Hepatocyte (in vitro differentiated cells): Measurements from ENCODE around the gene IKBKE. TPM values are rescaled to one million over a fixed set of nuclear protein-coding genes. Genes with fewer than 3 reads are reported as not detected.

Experiments
- DNase-seq: peaks from one replicate; pipeline ENCODE4 v3.0.0-alpha.2; 2016; ENCODE audit warnings: low spot score
- H2AFZ ChIP-seq: fragments of 200-600 bp; sonication (generic); 2 replicates; pipeline ENCODE4 v1.6.0; 2016; ENCODE audit warnings: antibody characterized with exemption, mild to moderate bottlenecking
- H3K27ac ChIP-seq: fragments of 200-600 bp; sonication (generic); 2 replicates; pipeline ENCODE4 v1.5.1; 2016; ENCODE audit warnings: mild to moderate bottlenecking
- H3K27me3 ChIP-seq: fragments of 200-600 bp; sonication (generic); 2 replicates; pipeline ENCODE4 v1.6.1; 2016
- H3K36me3 ChIP-seq: fragments of 200-600 bp; sonication (generic); replicated peaks from 2 replicates; pipeline ENCODE4 v1.5.1; 2016; ENCODE audit warnings: low read depth; ENCODE audit not compliant: insufficient read depth
- H3K4me1 ChIP-seq: fragments of 200-600 bp; sonication (generic); 2 replicates; pipeline ENCODE4 v1.5.1; 2016; ENCODE audit warnings: mild to moderate bottlenecking, moderate library complexity; ENCODE audit not compliant: insufficient read depth
- H3K4me2 ChIP-seq: fragments of 200-600 bp; sonication (generic); 2 replicates; pipeline ENCODE4 v1.6.0; 2016
- H3K4me3 ChIP-seq: fragments of 200-600 bp; sonication (generic); 2 replicates; pipeline ENCODE4 v1.5.1; 2016; ENCODE audit warnings: mild to moderate bottlenecking
- H3K79me2 ChIP-seq: fragments of 200-600 bp; sonication (generic); 2 replicates; pipeline ENCODE4 v1.6.0; 2017; ENCODE audit warnings: mild to moderate bottlenecking
- H3K9me2 ChIP-seq: fragments of 200-600 bp; sonication (generic); replicated peaks from 2 replicates; pipeline ENCODE4 v1.6.0; 2017; ENCODE audit warnings: mild to moderate bottlenecking; ENCODE audit not compliant: insufficient read depth
- H3K9me3 ChIP-seq: fragments of 200-600 bp; sonication (generic); 2 replicates; pipeline ENCODE4 v1.5.1; 2016; ENCODE audit warnings: low read depth, mild to moderate bottlenecking
- H4K20me1 ChIP-seq: fragments of 200-600 bp; sonication (generic); 2 replicates; pipeline ENCODE4 v1.6.0; 2016; ENCODE audit warnings: mild to moderate bottlenecking; ENCODE audit not compliant: insufficient read depth, poor library complexity, severe bottlenecking
- CTCF ChIP-seq: fragments of 200-600 bp; sonication (generic); IDR thresholded peaks from 2 replicates; pipeline ENCODE4 v1.5.1; 2016; ENCODE audit warnings: antibody characterized with exemption, mild to moderate bottlenecking; ENCODE audit not compliant: poor library complexity
- EZH2 ChIP-seq: fragments of 200-600 bp; sonication (generic); IDR thresholded peaks from 2 replicates; pipeline ENCODE4 v1.6.1; 2016; ENCODE audit warnings: antibody characterized with exemption, mild to moderate bottlenecking, borderline replicate concordance
- EZH2phosphoT487 ChIP-seq: fragments of 200-600 bp; sonication (generic); IDR thresholded peaks from one replicate; pipeline ENCODE4 v1.6.1; 2018; ENCODE audit warnings: antibody characterized with exemption, mild to moderate bottlenecking, low read depth, moderate library complexity; ENCODE audit not compliant: unreplicated experiment, severe bottlenecking
- WGBS: methylation state at CpG from one replicate; pipeline ENCODE4 v1.1.6; 2016; ENCODE audit warnings: low lambda C conversion rate; ENCODE audit errors: missing lambda C conversion rate; 5-methylcytosine and 5-hydroxymethylcytosine counted together
- polyA plus RNA-seq: library from polyadenylated mRNA; unstranded; fragments of >200 nt; fragmentation: Nextera tagmentation; extraction: Ambion mirVana; gene quantifications from 2 replicates; pipeline ENCODE4 v1.2.1, GENCODE V29; 2016
- total RNA-seq: library from RNA; depleted of rRNA; stranded (reverse); fragments of >200 nt; gene quantifications from 2 replicates; pipeline ENCODE4 v1.2.3, GENCODE V29; 2014

Gene IKBKE
- total and polyA plus RNA-seq, 2 experiments from 2014 or later: 5.9 to 6.4 TPM

DNA sequence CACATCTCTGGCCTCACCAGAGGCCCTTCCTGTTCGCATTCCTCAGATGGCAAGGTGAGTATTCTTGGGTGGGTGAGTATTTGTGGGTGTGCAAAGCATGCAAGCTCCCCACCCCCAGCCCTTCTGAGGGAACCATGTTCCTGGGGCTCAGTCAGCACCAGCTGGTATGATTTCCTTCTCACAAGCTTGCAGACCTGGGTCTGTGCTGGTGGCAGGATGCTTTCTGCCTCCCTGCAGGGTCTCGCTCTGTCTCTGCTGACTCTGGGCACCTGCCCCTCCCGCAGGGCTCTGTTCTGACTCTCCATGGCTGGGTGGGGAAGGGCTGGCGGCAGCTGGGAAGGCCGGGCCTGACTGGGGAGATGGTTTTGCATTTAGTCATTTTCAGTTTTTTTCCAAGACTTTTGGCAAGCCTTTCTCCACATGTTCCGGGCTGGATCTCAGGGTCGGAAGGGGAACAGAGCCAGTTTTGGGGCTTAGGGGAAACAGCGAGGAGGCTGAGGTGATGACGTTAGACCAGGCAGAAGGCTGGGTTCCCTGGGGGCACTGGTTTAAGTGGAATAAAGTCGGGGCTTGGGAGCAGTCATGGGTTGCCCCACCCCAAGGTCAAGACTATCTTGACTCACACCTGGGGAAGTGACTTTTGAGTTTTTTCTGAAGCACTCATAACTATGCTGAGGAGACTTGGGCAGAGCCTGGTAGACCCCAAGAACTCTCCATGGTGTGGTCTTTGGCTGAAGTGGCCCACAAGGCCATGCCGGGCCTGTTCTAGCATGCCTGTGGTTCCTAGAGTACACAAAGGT, 43.2 kb downstream of the IKBKE start:
- peak; percentile 49 for DNase-seq

DNA sequence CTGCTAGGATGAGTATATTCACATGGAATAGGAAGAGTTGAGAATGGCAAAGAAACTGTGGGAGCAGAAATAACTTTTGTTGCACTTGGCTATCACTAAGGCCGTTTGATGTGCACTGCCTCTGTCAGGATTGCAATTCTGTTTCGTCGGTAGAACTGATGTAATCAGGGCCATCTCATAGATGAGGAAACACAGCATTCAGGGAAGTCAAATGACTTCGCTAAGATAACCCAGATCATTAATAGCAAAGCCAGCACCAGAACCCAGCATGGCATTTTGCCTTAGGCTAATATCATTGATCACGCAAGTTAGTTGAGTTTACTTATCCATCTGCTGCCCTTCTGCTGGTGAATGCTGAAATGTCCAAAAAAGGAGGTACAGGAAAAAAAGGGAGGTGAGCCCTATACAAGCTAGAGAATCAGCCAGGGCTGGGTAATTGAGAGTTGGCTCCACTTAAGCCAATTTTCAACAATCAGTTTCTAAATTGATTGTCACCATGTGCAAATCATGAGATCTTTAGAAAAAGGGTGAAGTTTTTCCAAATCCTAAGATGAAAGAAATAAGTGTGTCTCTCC, 44.6 kb downstream of the IKBKE start:
- Histone ChIP-seq H3K4me1 (peaks cover 4% of the 10 kb centered on the region), H3K4me2 (no peak overlapping the region), H3K79me2 (no peaks in the 10 kb centered on the region), H3K9me2 (no peaks in the 10 kb centered on the region), H3K4me3 (no peak overlapping the region), H2AFZ (no peak overlapping the region), H4K20me1 (no peaks in the 10 kb centered on the region), H3K36me3 (no peaks in the 10 kb centered on the region), H3K27me3 (no peaks in the 10 kb centered on the region), H3K27ac (no peak overlapping the region), H3K9me3 (no peaks in the 10 kb centered on the region)
- WGBS: 84% methylated on average over 5 of the region's 5 CpGs
- no peak for DNase-seq
- TF ChIP-seq EZH2 (no peak), EZH2phosphoT487 (no peak), CTCF (no peak)

More for the DNA sequence above, 43.2 kb downstream of the IKBKE start:
- H2AFZ ChIP-seq: no peak overlapping the region
- no peaks in the 10 kb centered on the region for H4K20me1 ChIP-seq
- no peak overlapping the region for H3K27ac ChIP-seq
- no peaks in the 10 kb centered on the region for H3K9me2 ChIP-seq
- peaks cover 4% of the 10 kb centered on the region for H3K4me1 ChIP-seq
- peaks cover 11% of the 10 kb centered on the region for H3K27me3 ChIP-seq
- no peak overlapping the region for H3K4me3 ChIP-seq
- H3K79me2 ChIP-seq: no peaks in the 10 kb centered on the region
- H3K9me3 ChIP-seq: no peaks in the 10 kb centered on the region
- H3K36me3 ChIP-seq: no peaks in the 10 kb centered on the region
- WGBS: 73% methylated on average over 11 of the region's 11 CpGs
- TF ChIP-seq EZH2phosphoT487 (no peak), CTCF (no peak), EZH2 (no peak)
- no peak overlapping the region for H3K4me2 ChIP-seq

GRCh38 chr1:206516728-206516990, 46.4 kb downstream of the IKBKE start:
- Histone ChIP-seq H3K9me3 (no peaks in the 10 kb centered on the region), H2AFZ (no peak overlapping the region), H3K4me1 (peaks cover 8% of the 10 kb centered on the region), H3K27me3 (no peaks in the 10 kb centered on the region), H3K79me2 (no peaks in the 10 kb centered on the region), H4K20me1 (no peaks in the 10 kb centered on the region), H3K36me3 (no peaks in the 10 kb centered on the region), H3K27ac (no peak overlapping the region), H3K9me2 (no peaks in the 10 kb centered on the region), H3K4me2 (no peak overlapping the region), H3K4me3 (no peak overlapping the region)
- DNase-seq: no peak
- no peak for TF ChIP-seq EZH2
- TF ChIP-seq CTCF: no peak
- TF ChIP-seq EZH2phosphoT487: no peak
- 79% methylated on average over 5 of the region's 5 CpGs for WGBS
